ENCODE data around the gene AMZ1.
A peak's percentile ranks its signal among the peaks of the same experiment; 100 is the strongest.

Gene AMZ1

DNA sequence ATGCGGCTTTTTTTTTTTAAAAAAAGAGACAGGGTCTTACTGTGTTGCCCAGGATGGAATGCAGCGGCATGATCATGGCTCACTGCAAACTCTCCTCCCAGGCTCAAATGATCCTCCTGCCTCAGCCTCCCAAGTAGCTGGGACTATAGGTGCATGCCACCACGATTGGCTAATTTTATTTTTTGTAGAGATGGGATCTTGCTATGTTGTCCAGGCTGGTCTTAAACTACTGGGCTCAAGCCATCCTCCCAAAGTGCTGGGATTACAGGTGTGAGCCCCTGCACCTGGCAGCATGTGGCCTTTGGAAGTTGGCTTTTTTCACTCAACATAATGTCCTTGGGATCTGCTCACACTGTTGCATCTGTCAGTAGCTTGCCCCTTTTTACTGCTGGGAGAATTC lies 65.1 kb downstream of the AMZ1 start:
- no peak for DNase-seq

DNA sequence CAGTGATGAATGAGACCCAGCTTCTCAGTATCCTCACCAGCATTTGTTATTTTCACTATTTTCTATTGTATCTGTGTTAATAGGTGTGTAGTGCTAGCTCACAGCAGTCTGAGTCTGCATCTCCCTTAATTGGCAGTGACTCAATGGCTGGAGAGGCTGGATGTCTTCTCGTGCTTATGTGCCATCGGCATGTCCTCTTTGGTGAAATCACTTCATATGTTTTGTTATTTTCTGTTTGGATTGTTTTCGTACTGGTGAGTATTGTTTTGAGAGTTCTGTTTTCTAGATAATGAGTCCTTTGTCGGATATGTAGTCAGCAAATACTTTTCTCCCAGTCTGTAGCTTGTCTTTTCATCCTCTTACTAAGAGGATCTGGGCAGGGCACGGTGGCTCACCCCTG lies 66.1 kb downstream of the AMZ1 start:
- DNase-seq: no peak

DNA sequence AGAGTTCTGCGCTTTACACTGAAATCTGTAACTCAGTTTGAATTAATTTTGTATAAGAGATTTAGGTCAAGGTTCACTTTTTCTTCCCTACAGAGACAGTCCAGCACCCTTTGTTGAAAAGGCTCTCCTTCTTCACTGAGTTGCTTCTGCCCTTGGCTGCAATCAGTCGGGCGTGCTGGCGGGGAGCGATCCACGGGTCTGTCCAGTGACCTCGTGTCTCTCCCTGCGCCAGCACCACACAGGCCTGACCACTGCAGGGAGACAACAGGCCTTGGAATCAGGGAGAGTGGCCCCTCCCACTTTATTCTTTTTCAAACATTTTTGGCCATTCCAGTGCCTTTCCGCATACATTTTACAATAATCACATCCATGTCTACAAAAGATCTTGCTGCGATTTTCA lies 66.9 kb downstream of the AMZ1 start:
- no peak for DNase-seq

- no peak for DNase-seq
Observed at GRCh38 chr7:2755531-2755930, 67.5 kb downstream of the AMZ1 start.

GRCh38 chr7:2757361-2757903 lies 69.4 kb downstream of the AMZ1 start:
- peak in 10 of 14 donors; percentile 27 to 84 (median 46) for DNase-seq

GRCh38 chr7:2757904-2758672 lies 70.1 kb downstream of the AMZ1 start:
- DNase-seq: peak in 2 of 14 donors; percentile 46 to 52

GRCh38 chr7:2758673-2759616 lies 70.9 kb downstream of the AMZ1 start:
- no peak for DNase-seq

GRCh38 chr7:2759736-2760097 lies 71.7 kb downstream of the AMZ1 start:
- DNase-seq: peak in 3 of 14 donors; percentile 36 to 47 (median 46)

- peak in 3 of 14 donors; percentile 26 to 57 (median 44) for DNase-seq
Observed at GRCh38 chr7:2760098-2760889, 72.3 kb downstream of the AMZ1 start.

DNA sequence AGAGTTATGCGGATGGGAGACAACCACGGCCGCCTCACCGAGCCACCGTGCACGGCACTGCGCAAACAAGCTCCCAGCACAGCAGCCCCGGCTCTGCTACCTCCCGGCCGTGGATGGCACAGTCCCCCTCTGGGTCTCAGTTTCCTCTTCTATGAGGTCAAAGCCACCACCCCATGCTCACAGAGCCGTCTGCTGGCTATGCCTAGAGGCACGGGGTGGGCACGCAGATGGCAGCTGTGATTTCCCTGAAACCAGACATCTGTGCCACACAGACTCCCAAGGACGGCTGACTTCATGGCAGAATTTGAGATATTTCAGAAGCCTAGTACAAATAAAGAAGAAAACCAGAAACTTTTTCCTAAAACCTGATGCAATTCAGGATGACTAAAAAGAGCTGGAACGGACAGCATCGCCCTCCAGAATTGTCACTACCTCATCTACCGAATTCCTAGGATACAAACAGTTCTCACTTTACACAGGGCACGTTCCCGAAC lies 73.2 kb downstream of the AMZ1 start:
- no peak for DNase-seq

DNA sequence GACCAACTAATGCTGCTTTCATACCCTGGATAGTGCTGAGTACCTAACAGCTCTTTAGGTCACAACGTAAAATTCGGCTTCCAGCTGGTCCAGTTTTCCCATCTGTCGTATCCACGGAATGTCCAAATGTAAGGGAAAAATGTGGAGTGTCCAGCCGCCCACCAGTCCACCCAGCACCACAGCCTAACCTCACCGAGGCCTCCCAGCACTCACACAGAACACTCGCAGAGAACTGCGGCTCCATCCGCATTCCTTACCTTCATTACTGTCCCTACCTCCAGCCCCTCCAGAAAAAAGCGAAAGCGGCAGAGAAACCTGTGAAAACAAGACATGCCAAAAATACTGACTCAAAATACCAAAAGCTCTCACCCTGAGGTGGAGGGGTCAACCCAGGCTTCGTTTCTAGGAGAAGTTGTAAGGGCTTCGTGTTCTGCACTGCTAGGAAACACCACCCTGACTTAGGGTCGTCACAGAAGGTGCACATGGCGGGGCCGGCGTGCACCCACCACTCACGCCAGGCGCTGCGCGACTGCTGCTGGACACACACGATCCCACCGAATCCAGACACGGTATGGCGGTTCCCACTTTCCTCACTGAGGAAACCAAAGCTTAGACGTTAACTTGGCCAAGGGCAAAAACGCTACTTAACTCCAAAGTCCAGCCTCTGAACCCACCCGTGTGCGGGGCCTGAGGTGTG lies 73.9 kb downstream of the AMZ1 start:
- DNase-seq: peak in 1 of 14 donors; percentile 13

- peak in 1 of 14 donors; percentile 31 for DNase-seq
Observed at GRCh38 chr7:2763597-2763996, 75.6 kb downstream of the AMZ1 start.

- no peak for DNase-seq
Observed at GRCh38 chr7:2764621-2765020, 76.6 kb downstream of the AMZ1 start.
